ENCODE measurements around the gene GOLGA6L7.
"Not testable (repeated sequence)": the region's sequence is repeated elsewhere in the genome, so short reads cannot be mapped to it uniquely, and the experiment has no call there.

- TF ChIP-seq CTCF (IDR thresholded peaks at IDR 0.05 in 8 of 11, conservative IDR thresholded peaks at IDR 0.05 in 3 of 11); POLR2A (IDR thresholded peaks at IDR 0.05); POLR2AphosphoS5 (IDR thresholded peaks at IDR 0.05): not testable (repeated sequence)
Measured at GRCh38 chr15:28890291-28890690, 41.8 kb upstream of the GOLGA6L7 start.

All from spleen (tissue), 7 donors.